ENCODE results near the gene CYB5A. TPM values are rescaled to one million over a fixed set of nuclear protein-coding genes. Genes with fewer than 3 reads are reported as not detected.

Gene CYB5A
- total RNA-seq, 2 donors from 2014 or later, result 71.3 to 73.5 TPM

- no peak for TF ChIP-seq CTCF (IDR thresholded peaks at IDR 0.05)
Observed at GRCh38 chr18:74278983-74279382, 12.8 kb downstream of the CYB5A start.

GRCh38 chr18:74278058-74278457, 13.7 kb downstream of the CYB5A start:
- TF ChIP-seq CTCF (IDR thresholded peaks at IDR 0.05), result no peak
- DNase-seq (ENCODE audit: low spot score), result no peak
- no peak overlapping the region for H3K27ac ChIP-seq
- H3K9me3 ChIP-seq, result no peaks in the 10 kb centered on the region
- no peak overlapping the region for H3K4me3 ChIP-seq
- H3K36me3 ChIP-seq, result no peaks in the 10 kb centered on the region
- peaks cover 0 to 55% of the 10 kb centered on the region in 2 donors for H3K4me1 ChIP-seq
- H3K27me3 ChIP-seq, result no peaks in the 10 kb centered on the region

More at GRCh38 chr18:74278983-74279382, 12.8 kb downstream of the CYB5A start:
- Histone ChIP-seq H3K27me3 (no peaks in the 10 kb centered on the region), H3K4me3 (no peak overlapping the region), H3K4me1 (peaks cover 0 to 54% of the 10 kb centered on the region in 2 donors), H3K9me3 (no peaks in the 10 kb centered on the region), H3K36me3 (no peaks in the 10 kb centered on the region), H3K27ac (no peak overlapping the region)
- no peak for DNase-seq (ENCODE audit: low spot score)

- no peak for DNase-seq (ENCODE audit: low spot score)
- Histone ChIP-seq H3K9me3 (no peaks in the 10 kb centered on the region), H3K4me3 (no peak overlapping the region), H3K4me1 (peaks cover 0 to 48% of the 10 kb centered on the region in 2 donors), H3K36me3 (no peaks in the 10 kb centered on the region), H3K27ac (no peak overlapping the region), H3K27me3 (no peaks in the 10 kb centered on the region)
- no peak for TF ChIP-seq CTCF (IDR thresholded peaks at IDR 0.05)
Observed at GRCh38 chr18:74277296-74277695, 14.5 kb downstream of the CYB5A start.

GRCh38 chr18:74276609-74277008, 15.2 kb downstream of the CYB5A start:
- no peak for DNase-seq (ENCODE audit: low spot score)
- Histone ChIP-seq H3K27ac (no peak overlapping the region), H3K27me3 (no peaks in the 10 kb centered on the region), H3K4me1 (peaks cover 0 to 41% of the 10 kb centered on the region in 2 donors), H3K36me3 (no peaks in the 10 kb centered on the region), H3K4me3 (no peak overlapping the region), H3K9me3 (no peaks in the 10 kb centered on the region)
- TF ChIP-seq CTCF (IDR thresholded peaks at IDR 0.05), result no peak

GRCh38 chr18:74275736-74276135, 16.0 kb downstream of the CYB5A start:
- no peaks in the 10 kb centered on the region for H3K9me3 ChIP-seq
- H3K27me3 ChIP-seq, result no peaks in the 10 kb centered on the region
- H3K4me3 ChIP-seq, result no peak overlapping the region
- peaks cover 0 to 35% of the 10 kb centered on the region in 2 donors for H3K4me1 ChIP-seq
- no peak for TF ChIP-seq CTCF (IDR thresholded peaks at IDR 0.05)
- no peaks in the 10 kb centered on the region for H3K36me3 ChIP-seq
- no peak for DNase-seq (ENCODE audit: low spot score)
- H3K27ac ChIP-seq, result no peak overlapping the region

GRCh38 chr18:74274700-74275099, 17.1 kb downstream of the CYB5A start:
- DNase-seq (ENCODE audit: low spot score), result no peak
- Histone ChIP-seq H3K4me3 (no peak overlapping the region), H3K27ac (no peak overlapping the region), H3K27me3 (no peaks in the 10 kb centered on the region), H3K9me3 (no peaks in the 10 kb centered on the region), H3K4me1 (peaks cover 0 to 41% of the 10 kb centered on the region in 2 donors), H3K36me3 (no peaks in the 10 kb centered on the region)
- TF ChIP-seq CTCF (IDR thresholded peaks at IDR 0.05), result no peak
